Measurements from ENCODE around the gene GTPBP2. TPM values are rescaled to one million over a fixed set of nuclear protein-coding genes. Genes with fewer than 3 reads are reported as not detected.
A peak's percentile ranks its signal among the peaks of the same experiment; 100 is the strongest.

GTPBP2 gene
- total and polyA plus RNA-seq, 2 of the 13 experiments (the other 11 are each of a cell fraction or from before 2014, with no cell fraction given), result 26.9 to 88.2 TPM

- TF ChIP-seq ZNF788 (CRISPR knock-in tag; IDR thresholded peaks at IDR 0.05; ENCODE audit: borderline replicate concordance), result no peak
- TF ChIP-seq ZNF567 (CRISPR knock-in tag; IDR thresholded peaks at IDR 0.05; ENCODE audit: borderline replicate concordance), result no peak
- no peak for TF ChIP-seq ZNF782 (CRISPR knock-in tag; IDR thresholded peaks at IDR 0.05; ENCODE audit: borderline replicate concordance)
- TF ChIP-seq ZNF574 (CRISPR knock-in tag; IDR thresholded peaks at IDR 0.05), result no peak
- no peak for TF ChIP-seq HDAC6 (IDR thresholded peaks at IDR 0.05; ENCODE audit: low read depth, low read length)
- no peak for TF ChIP-seq FOXK2 (IDR thresholded peaks at IDR 0.05)
- peak; percentile 51 to 54; a peak in 1 of 4 replicates for TF ChIP-seq HMGXB4 (CRISPR knock-in tag; IDR thresholded peaks at IDR 0.05; ENCODE audit: borderline replicate concordance in 1 of 2, low read depth in 1 of 2)
- peak; percentile 35; the same call in 1 of the 2 replicates for TF ChIP-seq IRF2 (CRISPR knock-in tag; IDR thresholded peaks at IDR 0.05)
- no peak for TF ChIP-seq TFDP2 (CRISPR knock-in tag; IDR thresholded peaks at IDR 0.05)
- TF ChIP-seq CHD4 (IDR thresholded peaks at IDR 0.05; ENCODE audit: borderline replicate concordance, low read length), result no peak
- no peak for TF ChIP-seq NFYB (CRISPR knock-in tag; IDR thresholded peaks at IDR 0.05)
- no peak for TF ChIP-seq ZNF260 (CRISPR knock-in tag; IDR thresholded peaks at IDR 0.05; ENCODE audit: borderline replicate concordance, low read depth)
- no peak for TF ChIP-seq PRDM4 (CRISPR knock-in tag; IDR thresholded peaks at IDR 0.05; ENCODE audit: borderline replicate concordance)
- no peak for TF ChIP-seq ZNF569 (CRISPR knock-in tag; IDR thresholded peaks at IDR 0.05; ENCODE audit: borderline replicate concordance)
- TF ChIP-seq ZNF383 (CRISPR knock-in tag; IDR thresholded peaks at IDR 0.05; ENCODE audit: borderline replicate concordance), result no peak
- TF ChIP-seq KLF15 (CRISPR knock-in tag; IDR thresholded peaks at IDR 0.05; ENCODE audit: borderline replicate concordance), result no peak
- no peak for TF ChIP-seq SP5 (CRISPR knock-in tag; IDR thresholded peaks at IDR 0.05; ENCODE audit: borderline replicate concordance, low read depth)
- TF ChIP-seq LBX2 (CRISPR knock-in tag; IDR thresholded peaks at IDR 0.05; ENCODE audit: borderline replicate concordance), result no peak
- peak; percentile 54 for TF ChIP-seq RAD21 (CRISPR knock-in tag; IDR thresholded peaks at IDR 0.05)
- no peak for TF ChIP-seq KLF13 (CRISPR knock-in tag; IDR thresholded peaks at IDR 0.05)
Measured at GRCh38 chr6:43608310-43608763, 20.7 kb downstream of the GTPBP2 start (continued).
